Measurements from ENCODE around the gene ORMDL3. TPM values are rescaled to one million over a fixed set of nuclear protein-coding genes. Genes with fewer than 3 reads are reported as not detected.
"Not testable (repeated sequence)": the region's sequence is repeated elsewhere in the genome, so short reads cannot be mapped to it uniquely, and the experiment has no call there.

ORMDL3 gene
- total RNA-seq, 1 donor from 2014 or later = 37.1 TPM

DNA sequence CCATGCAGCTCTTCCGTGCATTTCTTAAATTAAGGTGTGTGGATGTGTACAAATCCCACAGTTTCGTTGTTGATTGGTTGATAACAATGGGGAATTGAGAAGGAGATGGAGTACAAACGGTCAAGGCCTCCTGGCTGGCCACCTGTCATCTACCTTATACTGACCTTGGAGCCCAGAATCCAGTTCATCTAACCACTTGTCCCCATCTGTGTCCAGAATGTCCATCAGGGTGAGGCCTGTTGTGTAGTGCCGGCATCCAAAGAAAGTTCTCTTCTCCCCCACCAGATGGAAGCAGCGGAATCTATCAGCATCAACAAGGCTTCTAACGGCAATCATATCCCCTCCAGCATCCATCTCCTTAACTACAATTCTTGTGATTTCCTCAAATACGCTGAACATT, 10.5 kb downstream of the ORMDL3 start:
- no peak overlapping the region for H3K9ac ChIP-seq (ENCODE audit: low read depth in 1 of 3, low read length in 3 of 3)
- no peaks in the 10 kb centered on the region for H3K4me1 ChIP-seq (ENCODE audit: control insufficient read depth in 3 of 3, insufficient read depth in 3 of 3, low read length in 3 of 3)
- H3K9me3 ChIP-seq (ENCODE audit: control insufficient read depth in 3 of 3, low read length in 3 of 3) = no peaks in the 10 kb centered on the region
- no peak overlapping the region for H3K27ac ChIP-seq (ENCODE audit: low read depth, low read length)
- no peak overlapping the region for H3K4me3 ChIP-seq (ENCODE audit: low read length in 3 of 3)
- H3K27me3 ChIP-seq (ENCODE audit: control insufficient read depth in 3 of 3, insufficient read depth in 3 of 3, low read length in 3 of 3) = no peaks in the 10 kb centered on the region
- H3K36me3 ChIP-seq (ENCODE audit: control insufficient read depth in 3 of 3, insufficient read depth in 3 of 3, low read length in 3 of 3) = peaks cover 12 to 18% (median 14%) of the 10 kb centered on the region in 3 donors

GRCh38 chr17:39915559-39915958, 11.8 kb downstream of the ORMDL3 start:
- Histone ChIP-seq H3K27ac (ENCODE audit: low read depth, low read length) (no peak overlapping the region), H3K27me3 (ENCODE audit: control insufficient read depth in 3 of 3, insufficient read depth in 3 of 3, low read length in 3 of 3) (no peaks in the 10 kb centered on the region), H3K4me3 (ENCODE audit: low read length in 3 of 3) (no peak overlapping the region), H3K4me1 (ENCODE audit: control insufficient read depth in 3 of 3, insufficient read depth in 3 of 3, low read length in 3 of 3) (no peaks in the 10 kb centered on the region), H3K9me3 (ENCODE audit: control insufficient read depth in 3 of 3, low read length in 3 of 3) (no peaks in the 10 kb centered on the region), H3K36me3 (ENCODE audit: control insufficient read depth in 3 of 3, insufficient read depth in 3 of 3, low read length in 3 of 3) (peaks cover 6 to 12% (median 7%) of the 10 kb centered on the region in 3 donors), H3K9ac (ENCODE audit: low read depth in 1 of 3, low read length in 3 of 3) (no peak overlapping the region)

DNA sequence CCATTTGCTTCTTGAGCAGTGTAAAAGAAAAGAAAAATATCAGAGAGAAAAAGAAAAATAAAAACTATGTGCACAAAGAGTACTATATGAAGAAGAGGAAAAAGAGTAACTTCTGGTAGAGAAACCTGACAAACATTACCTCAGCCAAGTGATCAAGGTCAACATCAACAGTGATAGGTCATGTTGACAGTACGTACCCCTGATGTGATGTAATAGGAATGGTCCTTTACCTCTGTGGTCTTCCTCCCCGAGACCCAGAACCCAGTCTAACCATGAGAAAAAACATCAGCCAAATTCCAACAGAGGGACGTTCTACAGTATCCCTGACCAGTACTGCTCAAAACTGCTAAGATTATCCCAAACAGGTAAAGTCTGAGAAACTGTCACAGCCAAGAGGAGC, 13.4 kb downstream of the ORMDL3 start:
- H3K27ac ChIP-seq (ENCODE audit: low read depth, low read length) = no peak overlapping the region
- no peak overlapping the region for H3K9ac ChIP-seq (ENCODE audit: low read depth in 1 of 3, low read length in 3 of 3)
- no peak overlapping the region for H3K4me3 ChIP-seq (ENCODE audit: low read length in 3 of 3)
- H3K27me3 ChIP-seq (ENCODE audit: control insufficient read depth in 3 of 3, insufficient read depth in 3 of 3, low read length in 3 of 3) = no peaks in the 10 kb centered on the region
- peaks cover 2 to 10% (median 4%) of the 10 kb centered on the region in 3 donors for H3K36me3 ChIP-seq (ENCODE audit: control insufficient read depth in 3 of 3, insufficient read depth in 3 of 3, low read length in 3 of 3)
- no peaks in the 10 kb centered on the region for H3K4me1 ChIP-seq (ENCODE audit: control insufficient read depth in 3 of 3, insufficient read depth in 3 of 3, low read length in 3 of 3)
- no peaks in the 10 kb centered on the region for H3K9me3 ChIP-seq (ENCODE audit: control insufficient read depth in 3 of 3, low read length in 3 of 3)

DNA sequence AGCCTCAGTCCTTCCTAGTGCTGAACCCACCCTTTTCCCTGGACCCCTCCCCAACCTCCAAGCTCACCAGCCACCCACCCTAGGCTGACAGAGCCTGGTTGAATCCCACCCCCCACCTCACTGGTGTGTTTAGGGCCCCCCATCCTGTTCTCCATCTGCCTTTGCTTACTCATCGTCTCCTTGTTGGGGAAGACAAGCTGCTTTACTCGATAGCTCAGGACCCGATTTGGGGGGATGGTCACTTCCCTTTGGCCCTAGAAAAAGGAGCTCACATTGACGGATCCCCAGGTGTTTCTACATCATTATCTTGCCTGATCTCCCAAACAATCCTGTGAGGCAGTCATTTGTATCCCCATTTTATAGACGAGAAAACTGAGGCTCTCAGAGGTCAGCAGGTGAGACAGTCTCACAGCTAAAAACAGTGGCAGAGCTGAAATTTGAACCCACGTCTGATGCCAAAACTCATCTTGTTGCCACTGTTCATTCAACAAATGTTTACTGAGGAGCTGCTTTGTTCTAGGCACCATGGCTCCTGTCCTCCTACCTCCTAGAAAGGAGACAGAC, 18.5 kb downstream of the ORMDL3 start:
- Histone ChIP-seq H3K27me3 (ENCODE audit: control insufficient read depth in 3 of 3, insufficient read depth in 3 of 3, low read length in 3 of 3) (no peaks in the 10 kb centered on the region), H3K9ac (ENCODE audit: low read depth in 1 of 3, low read length in 3 of 3) (no peak overlapping the region), H3K27ac (ENCODE audit: low read depth, low read length) (no peak overlapping the region), H3K9me3 (ENCODE audit: control insufficient read depth in 3 of 3, low read length in 3 of 3) (no peaks in the 10 kb centered on the region), H3K4me1 (ENCODE audit: control insufficient read depth in 3 of 3, insufficient read depth in 3 of 3, low read length in 3 of 3) (no peaks in the 10 kb centered on the region), H3K36me3 (ENCODE audit: control insufficient read depth in 3 of 3, insufficient read depth in 3 of 3, low read length in 3 of 3) (peaks cover 6 to 19% (median 11%) of the 10 kb centered on the region in 3 donors), H3K4me3 (ENCODE audit: low read length in 3 of 3) (no peak overlapping the region)

- Histone ChIP-seq H3K9ac (ENCODE audit: low read depth in 1 of 3, low read length in 3 of 3) (no peak overlapping the region), H3K4me1 (ENCODE audit: control insufficient read depth in 3 of 3, insufficient read depth in 3 of 3, low read length in 3 of 3) (no peaks in the 10 kb centered on the region), H3K27me3 (ENCODE audit: control insufficient read depth in 3 of 3, insufficient read depth in 3 of 3, low read length in 3 of 3) (no peaks in the 10 kb centered on the region), H3K9me3 (ENCODE audit: control insufficient read depth in 3 of 3, low read length in 3 of 3) (no peaks in the 10 kb centered on the region), H3K36me3 (ENCODE audit: control insufficient read depth in 3 of 3, insufficient read depth in 3 of 3, low read length in 3 of 3) (peaks cover 4 to 13% (median 11%) of the 10 kb centered on the region in 3 donors), H3K27ac (ENCODE audit: low read depth, low read length) (no peak overlapping the region), H3K4me3 (ENCODE audit: low read length in 3 of 3) (no peak overlapping the region)
These were observed 22.5 kb downstream of the ORMDL3 start for GRCh38 chr17:39904990-39905288.

DNA sequence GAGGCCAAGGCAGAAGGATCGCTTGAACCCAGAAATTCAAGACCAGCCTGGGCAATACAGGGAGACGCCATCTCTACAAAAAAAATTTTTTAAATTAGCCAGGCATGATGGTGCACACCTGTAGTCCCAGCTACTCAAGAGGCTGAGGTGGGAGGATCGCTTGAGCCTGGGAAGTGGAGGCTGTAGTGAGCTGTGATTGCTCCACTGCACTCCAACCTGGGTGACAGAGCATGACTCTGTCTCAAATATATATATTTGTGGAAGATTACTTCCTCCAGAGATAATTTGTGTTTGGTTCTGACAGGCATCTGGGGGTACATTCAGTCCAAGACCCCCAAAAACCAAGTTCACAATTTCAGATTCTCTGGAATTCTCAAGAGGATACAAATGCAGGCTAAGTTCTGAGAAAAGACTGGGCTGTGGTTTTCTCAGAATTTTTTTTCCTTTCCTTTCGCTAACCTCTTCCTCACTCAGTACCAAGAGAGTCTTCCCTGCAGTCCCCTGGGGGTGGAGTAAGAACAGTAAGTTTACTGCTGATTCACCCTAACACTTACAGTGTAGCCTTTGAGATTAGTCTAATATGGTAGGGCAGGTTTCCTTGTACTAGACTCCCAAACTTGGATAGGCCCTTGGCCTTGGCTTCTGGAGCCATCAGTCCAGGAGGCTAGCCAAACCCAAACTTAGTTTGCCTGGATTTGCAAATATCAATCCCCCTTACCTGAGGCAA, 24.1 kb downstream of the ORMDL3 start:
- no peak overlapping the region for H3K4me3 ChIP-seq (ENCODE audit: low read length in 3 of 3)
- no peak overlapping the region for H3K9ac ChIP-seq (ENCODE audit: low read depth in 1 of 3, low read length in 3 of 3)
- H3K27ac ChIP-seq (ENCODE audit: low read depth, low read length) = no peak overlapping the region
- no peaks in the 10 kb centered on the region for H3K4me1 ChIP-seq (ENCODE audit: control insufficient read depth in 3 of 3, insufficient read depth in 3 of 3, low read length in 3 of 3)
- H3K27me3 ChIP-seq (ENCODE audit: control insufficient read depth in 3 of 3, insufficient read depth in 3 of 3, low read length in 3 of 3) = no peaks in the 10 kb centered on the region
- H3K36me3 ChIP-seq (ENCODE audit: control insufficient read depth in 3 of 3, insufficient read depth in 3 of 3, low read length in 3 of 3) = peaks cover 4 to 9% (median 8%) of the 10 kb centered on the region in 3 donors
- H3K9me3 ChIP-seq (ENCODE audit: control insufficient read depth in 3 of 3, low read length in 3 of 3) = no peaks in the 10 kb centered on the region

GRCh38 chr17:39902027-39902426, 25.4 kb downstream of the ORMDL3 start:
- not testable (repeated sequence) for H3K9ac ChIP-seq (ENCODE audit: low read depth in 1 of 3, low read length in 3 of 3); H3K4me1 ChIP-seq (ENCODE audit: control insufficient read depth in 3 of 3, insufficient read depth in 3 of 3, low read length in 3 of 3); H3K4me3 ChIP-seq (ENCODE audit: low read length in 3 of 3); H3K36me3 ChIP-seq (ENCODE audit: control insufficient read depth in 3 of 3, insufficient read depth in 3 of 3, low read length in 3 of 3); H3K9me3 ChIP-seq (ENCODE audit: control insufficient read depth in 3 of 3, low read length in 3 of 3); H3K27ac ChIP-seq (ENCODE audit: low read depth, low read length); H3K27me3 ChIP-seq (ENCODE audit: control insufficient read depth in 3 of 3, insufficient read depth in 3 of 3, low read length in 3 of 3)

DNA sequence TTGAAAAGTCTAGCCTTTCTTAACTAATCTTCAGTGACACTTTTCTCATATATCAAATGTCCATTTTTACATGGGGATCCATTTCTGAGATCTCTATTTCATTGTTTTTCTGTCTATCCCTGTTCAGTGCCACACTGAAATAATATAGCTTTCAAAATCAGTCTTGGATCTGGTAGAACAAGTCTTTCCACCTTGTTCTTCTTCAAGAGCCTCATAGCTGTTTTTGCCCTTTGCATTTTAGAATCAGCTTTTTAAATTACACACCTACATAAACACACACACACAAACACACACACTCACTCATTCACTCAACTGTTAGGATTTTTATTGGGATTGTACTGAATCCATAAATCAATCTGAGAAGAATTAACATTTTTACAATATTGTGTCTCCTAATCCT, 28.2 kb downstream of the ORMDL3 start:
- peaks cover 0 to 2% (median 0%) of the 10 kb centered on the region in 3 donors for H3K36me3 ChIP-seq (ENCODE audit: control insufficient read depth in 3 of 3, insufficient read depth in 3 of 3, low read length in 3 of 3)
- no peaks in the 10 kb centered on the region for H3K9me3 ChIP-seq (ENCODE audit: control insufficient read depth in 3 of 3, low read length in 3 of 3)
- H3K9ac ChIP-seq (ENCODE audit: low read depth in 1 of 3, low read length in 3 of 3) = no peak overlapping the region
- H3K27me3 ChIP-seq (ENCODE audit: control insufficient read depth in 3 of 3, insufficient read depth in 3 of 3, low read length in 3 of 3) = no peaks in the 10 kb centered on the region
- no peaks in the 10 kb centered on the region for H3K4me1 ChIP-seq (ENCODE audit: control insufficient read depth in 3 of 3, insufficient read depth in 3 of 3, low read length in 3 of 3)
- H3K4me3 ChIP-seq (ENCODE audit: low read length in 3 of 3) = no peak overlapping the region
- no peak overlapping the region for H3K27ac ChIP-seq (ENCODE audit: low read depth, low read length)

GRCh38 chr17:39898088-39898487, 29.3 kb downstream of the ORMDL3 start:
- H3K27me3 ChIP-seq (ENCODE audit: control insufficient read depth in 3 of 3, insufficient read depth in 3 of 3, low read length in 3 of 3) = peaks cover 0 to 3% (median under 1%) of the 10 kb centered on the region in 3 donors
- H3K4me3 ChIP-seq (ENCODE audit: low read length in 3 of 3) = no peak overlapping the region
- H3K9ac ChIP-seq (ENCODE audit: low read depth in 1 of 3, low read length in 3 of 3) = no peak overlapping the region
- no peaks in the 10 kb centered on the region for H3K36me3 ChIP-seq (ENCODE audit: control insufficient read depth in 3 of 3, insufficient read depth in 3 of 3, low read length in 3 of 3)
- no peaks in the 10 kb centered on the region for H3K4me1 ChIP-seq (ENCODE audit: control insufficient read depth in 3 of 3, insufficient read depth in 3 of 3, low read length in 3 of 3)
- no peaks in the 10 kb centered on the region for H3K9me3 ChIP-seq (ENCODE audit: control insufficient read depth in 3 of 3, low read length in 3 of 3)
- H3K27ac ChIP-seq (ENCODE audit: low read depth, low read length) = no peak overlapping the region

DNA sequence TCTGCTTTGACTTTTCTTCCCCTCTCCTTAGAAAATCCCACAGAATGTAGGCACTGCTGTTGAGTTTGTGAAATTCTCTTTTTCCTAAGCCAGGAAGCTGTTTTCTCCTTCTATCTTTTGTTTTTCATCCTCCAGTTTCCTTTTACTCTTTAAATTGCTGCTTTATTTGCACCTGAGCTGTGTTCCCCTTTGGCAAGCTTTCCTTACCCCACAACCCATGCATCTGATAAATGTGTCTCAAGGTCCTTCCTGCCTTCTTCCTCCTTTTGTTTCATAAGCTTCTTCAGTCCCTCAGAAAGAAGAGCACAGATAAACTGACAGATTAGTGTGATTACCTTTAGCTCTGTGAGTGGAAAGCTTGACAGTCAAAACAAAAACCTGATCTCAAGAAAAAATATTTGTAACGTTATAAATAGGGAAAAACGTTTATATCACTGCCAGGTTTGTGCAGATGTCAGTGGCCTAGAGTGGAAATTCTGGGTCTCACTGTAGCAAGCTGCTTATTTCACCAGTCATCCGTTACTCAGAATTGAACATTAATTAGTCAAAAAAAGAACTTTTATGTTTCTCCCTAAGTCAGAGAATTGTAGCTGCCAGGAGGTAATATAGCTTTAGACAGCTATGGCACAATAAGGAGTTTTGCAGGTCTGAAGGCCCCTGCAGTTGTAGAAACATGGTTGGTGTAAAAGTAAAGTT, 32.6 kb downstream of the ORMDL3 start:
- Histone ChIP-seq H3K36me3 (ENCODE audit: control insufficient read depth in 3 of 3, insufficient read depth in 3 of 3, low read length in 3 of 3) (no peaks in the 10 kb centered on the region), H3K27me3 (ENCODE audit: control insufficient read depth in 3 of 3, insufficient read depth in 3 of 3, low read length in 3 of 3) (peaks cover 0 to 12% (median 8%) of the 10 kb centered on the region in 3 donors), H3K9ac (ENCODE audit: low read depth in 1 of 3, low read length in 3 of 3) (no peak overlapping the region), H3K27ac (ENCODE audit: low read depth, low read length) (no peak overlapping the region), H3K9me3 (ENCODE audit: control insufficient read depth in 3 of 3, low read length in 3 of 3) (no peaks in the 10 kb centered on the region), H3K4me1 (ENCODE audit: control insufficient read depth in 3 of 3, insufficient read depth in 3 of 3, low read length in 3 of 3) (no peaks in the 10 kb centered on the region), H3K4me3 (ENCODE audit: low read length in 3 of 3) (no peak overlapping the region)
